Measurements from ENCODE around the gene CCSER1.

- TF ChIP-seq CTCF (IDR thresholded peaks at IDR 0.05; ENCODE audit: poor library complexity): no peak
- TF ChIP-seq EZH2 (IDR thresholded peaks at IDR 0.05; ENCODE audit: borderline replicate concordance): no peak
- TF ChIP-seq EZH2phosphoT487 (IDR thresholded peaks at IDR 0.05; ENCODE audit: low read depth, severe bottlenecking, unreplicated experiment): no peak
These were observed 294.0 kb downstream of the CCSER1 start for GRCh38 chr4:90421161-90421560.

Measured in hepatocyte (in vitro differentiated cells).